ENCODE results near the gene PPP2R2C.

GRCh38 chr4:6491235-6491634 lies 18.8 kb upstream of the PPP2R2C start:
- TF ChIP-seq POLR2A (IDR thresholded peaks at IDR 0.05) (no peak), CTCF (IDR thresholded peaks at IDR 0.05) (no peak)

Measured in body of pancreas (tissue), 4 donors.